Raji (cell line): ENCODE measurements around the gene GTF3C1.

Experiments used
- POLR2A ChIP-seq: IDR thresholded peaks from 2 replicates; pipeline ENCODE4 v1.6.1; 2011; ENCODE audit warnings: low read depth, low read length, control low read depth; ENCODE audit not compliant: insufficient read depth

The GTF3C1 gene

GRCh38 chr16:27436921-27437650 is 112.6 kb downstream of the GTF3C1 start:
- no peak for TF ChIP-seq POLR2A

- no peak for TF ChIP-seq POLR2A
Observed at GRCh38 chr16:27436065-27436464, 113.6 kb downstream of the GTF3C1 start.

- TF ChIP-seq POLR2A, result no peak
Observed at GRCh38 chr16:27434141-27435051, 115.3 kb downstream of the GTF3C1 start.

- TF ChIP-seq POLR2A, result no peak
Observed at GRCh38 chr16:27433636-27434035, 116.1 kb downstream of the GTF3C1 start.

GRCh38 chr16:27432558-27432957 is 117.2 kb downstream of the GTF3C1 start:
- TF ChIP-seq POLR2A, result no peak

- TF ChIP-seq POLR2A, result no peak
Observed at GRCh38 chr16:27431773-27432532, 117.8 kb downstream of the GTF3C1 start.

- TF ChIP-seq POLR2A, result no peak
Observed at GRCh38 chr16:27430923-27431484, 118.7 kb downstream of the GTF3C1 start.

GRCh38 chr16:27430512-27430911 is 119.2 kb downstream of the GTF3C1 start:
- TF ChIP-seq POLR2A, result 0 out of 2 replicates have a peak, but pooled peaks have one; percentile 5

GRCh38 chr16:27429981-27430441 is 119.7 kb downstream of the GTF3C1 start:
- TF ChIP-seq POLR2A, result 0 out of 2 replicates have a peak, but pooled peaks have one; percentile 11

GRCh38 chr16:27429330-27429871 is 120.3 kb downstream of the GTF3C1 start:
- no peak for TF ChIP-seq POLR2A

GRCh38 chr16:27428026-27428785 is 121.5 kb downstream of the GTF3C1 start:
- TF ChIP-seq POLR2A, result no peak

- no peak for TF ChIP-seq POLR2A
Observed at GRCh38 chr16:27427538-27427937, 122.2 kb downstream of the GTF3C1 start.

- TF ChIP-seq POLR2A, result peak; percentile 91
Observed at GRCh38 chr16:27426423-27427408, 123.0 kb downstream of the GTF3C1 start.
